Raji (cell line): ENCODE data around the gene DESI1.

Source experiments
- POLR2A ChIP-seq: IDR thresholded peaks from 2 replicates; pipeline ENCODE4 v1.6.1; 2011; ENCODE audit warnings: low read depth, low read length, control low read depth; ENCODE audit not compliant: insufficient read depth

The DESI1 gene

GRCh38 chr22:41598891-41599635 lies 21.8 kb downstream of the DESI1 start:
- TF ChIP-seq POLR2A = no peak

DNA sequence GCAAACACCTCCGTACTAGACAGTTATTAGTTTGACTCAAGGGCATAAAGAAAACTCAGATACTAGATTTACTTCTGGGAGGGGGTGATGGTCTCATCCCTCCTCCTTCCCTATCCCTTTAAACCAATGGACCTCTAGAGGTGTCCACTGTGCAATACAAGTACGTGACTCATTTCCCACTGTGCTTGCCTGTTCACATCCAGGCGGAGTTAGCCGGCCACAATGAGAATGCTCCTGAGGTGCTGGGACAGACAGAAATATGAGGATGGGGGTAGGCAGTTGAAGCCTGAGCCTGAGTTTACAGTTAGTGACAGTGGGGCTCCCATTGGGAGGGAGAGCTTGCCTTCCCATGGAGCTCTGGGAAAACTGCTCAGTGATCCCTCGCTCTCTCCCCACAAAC lies 22.8 kb downstream of the DESI1 start:
- TF ChIP-seq POLR2A = no peak

GRCh38 chr22:41597635-41597953 lies 23.2 kb downstream of the DESI1 start:
- no peak for TF ChIP-seq POLR2A

- 0 out of 2 replicates have a peak, but pooled peaks have one; percentile 15 for TF ChIP-seq POLR2A
Measured at GRCh38 chr22:41596776-41597634, 23.8 kb downstream of the DESI1 start.

DNA sequence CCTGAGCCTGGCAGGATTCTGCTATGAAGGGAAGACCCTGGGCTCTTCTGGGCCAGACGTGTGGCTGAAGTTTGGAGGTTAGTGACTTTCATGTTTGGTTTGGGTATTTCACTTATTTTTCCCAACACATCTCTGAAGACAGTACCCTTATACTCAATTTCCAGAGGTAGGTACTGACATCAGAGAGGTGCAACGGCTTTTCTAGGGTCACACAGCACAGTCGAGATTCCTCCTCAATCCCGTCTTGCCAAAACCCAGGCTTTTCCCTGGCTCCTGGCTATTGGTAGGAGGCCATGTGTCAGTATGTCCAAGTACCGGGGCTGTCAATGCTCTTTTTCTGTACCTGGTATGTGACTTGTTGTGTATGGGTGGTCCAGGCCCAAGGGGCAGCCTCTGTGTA lies 25.1 kb downstream of the DESI1 start:
- no peak for TF ChIP-seq POLR2A

DNA sequence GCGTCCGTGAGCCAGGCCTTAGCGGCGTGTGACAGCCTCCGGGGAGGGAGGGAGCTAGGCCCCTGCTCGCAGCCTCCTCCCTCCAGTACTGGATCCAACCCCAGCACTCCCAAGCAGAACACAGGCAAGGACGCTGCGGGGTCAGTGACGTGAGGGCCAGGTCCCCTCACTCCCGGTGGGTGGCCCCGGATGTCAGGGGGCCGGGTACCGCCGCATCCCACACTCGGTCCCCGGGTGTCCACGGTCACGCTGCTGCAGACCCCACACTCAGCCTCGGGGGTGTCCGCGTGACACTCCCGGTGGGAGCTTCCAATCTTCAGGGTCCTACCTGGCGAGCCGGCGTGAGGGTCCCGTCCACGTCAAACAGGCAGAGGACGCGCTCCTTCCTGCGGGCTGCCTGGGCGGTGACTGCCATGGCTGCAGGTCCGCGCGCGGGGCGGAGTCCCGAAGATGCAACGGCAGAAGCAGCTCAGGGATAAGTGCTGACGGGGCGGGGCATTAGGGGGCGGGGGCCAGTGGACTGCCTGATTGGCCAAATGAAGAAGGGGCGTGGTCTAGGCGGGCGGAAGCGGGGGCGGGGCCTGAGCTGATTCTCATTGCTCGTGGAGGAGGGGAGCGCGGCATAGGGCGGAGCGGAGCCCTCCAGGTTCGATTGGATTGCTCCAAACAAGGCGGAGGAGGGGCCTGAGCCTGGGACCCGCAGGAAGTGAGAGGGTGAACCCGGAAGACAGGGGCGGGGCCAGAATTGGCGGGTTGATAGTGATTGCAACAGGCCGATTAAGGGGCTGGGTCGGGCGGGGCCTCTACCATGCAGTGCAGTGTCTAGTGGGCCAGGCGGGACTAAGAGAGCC lies 31.2 kb downstream of the DESI1 start, which contains the start of gene PMM1:
Gene PMM1, minus strand, starts transcription at position 450 of the 851 bp plus-strand sequence. Its CDS starts 35 bp downstream, at position 415.
- peak; percentile 77 for TF ChIP-seq POLR2A

DNA sequence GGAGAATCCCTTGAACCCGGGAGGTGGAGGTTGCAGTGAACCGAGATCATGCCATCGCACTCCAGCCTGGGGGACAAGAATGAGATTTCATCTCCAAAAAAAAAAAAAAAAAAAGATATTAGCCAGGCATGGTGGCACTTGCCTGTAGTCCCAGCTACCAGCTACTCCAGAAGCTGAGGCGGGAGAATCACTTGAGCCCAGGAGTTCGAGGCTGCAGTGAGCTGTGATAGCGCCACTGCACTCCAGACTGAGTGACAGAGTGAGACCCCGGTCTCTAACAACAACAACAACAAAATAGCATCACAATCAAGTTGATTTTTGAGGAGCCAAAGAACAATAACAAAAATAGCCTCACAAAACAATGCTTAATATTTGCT lies 33.5 kb downstream of the DESI1 start:
- no peak for TF ChIP-seq POLR2A

GRCh38 chr22:41585898-41586297 lies 34.9 kb downstream of the DESI1 start:
- no peak for TF ChIP-seq POLR2A

DNA sequence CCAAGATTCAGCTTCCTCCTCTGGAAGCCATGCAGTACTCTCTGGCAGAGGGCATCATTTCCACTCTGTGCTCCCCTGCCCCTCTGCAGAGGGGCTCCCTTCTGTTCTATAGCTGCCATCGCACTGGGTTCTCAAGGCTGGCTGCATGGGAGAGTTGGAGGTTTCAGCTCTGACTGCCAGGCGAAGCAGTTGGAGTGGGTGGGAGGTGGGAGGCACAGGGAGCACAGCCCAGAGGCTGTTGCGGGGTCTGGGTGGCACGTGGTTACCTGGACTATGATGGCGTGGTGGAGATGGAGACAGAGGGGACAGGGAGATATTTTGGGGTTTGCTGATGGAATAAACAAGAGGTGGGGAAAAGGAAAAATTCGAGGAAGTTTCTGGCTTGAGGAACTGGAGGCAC lies 36.0 kb downstream of the DESI1 start:
- no peak for TF ChIP-seq POLR2A

- no peak for TF ChIP-seq POLR2A
Measured at GRCh38 chr22:41582694-41583093, 38.1 kb downstream of the DESI1 start.

GRCh38 chr22:41579997-41580355 lies 40.9 kb downstream of the DESI1 start:
- TF ChIP-seq POLR2A = no peak

GRCh38 chr22:41579297-41579996 lies 41.4 kb downstream of the DESI1 start:
- TF ChIP-seq POLR2A = no peak

- no peak for TF ChIP-seq POLR2A
Measured at GRCh38 chr22:41578818-41579217, 42.0 kb downstream of the DESI1 start.

GRCh38 chr22:41578114-41578513 lies 42.7 kb downstream of the DESI1 start:
- no peak for TF ChIP-seq POLR2A

GRCh38 chr22:41576877-41577276 lies 44.0 kb downstream of the DESI1 start:
- TF ChIP-seq POLR2A = no peak
